ENCODE data around the gene PPP1R10.

PPP1R10 gene

GRCh38 chr6:30618270-30618797 is 1.3 kb upstream of the PPP1R10 start:
- no peak for DNase-seq

DNA sequence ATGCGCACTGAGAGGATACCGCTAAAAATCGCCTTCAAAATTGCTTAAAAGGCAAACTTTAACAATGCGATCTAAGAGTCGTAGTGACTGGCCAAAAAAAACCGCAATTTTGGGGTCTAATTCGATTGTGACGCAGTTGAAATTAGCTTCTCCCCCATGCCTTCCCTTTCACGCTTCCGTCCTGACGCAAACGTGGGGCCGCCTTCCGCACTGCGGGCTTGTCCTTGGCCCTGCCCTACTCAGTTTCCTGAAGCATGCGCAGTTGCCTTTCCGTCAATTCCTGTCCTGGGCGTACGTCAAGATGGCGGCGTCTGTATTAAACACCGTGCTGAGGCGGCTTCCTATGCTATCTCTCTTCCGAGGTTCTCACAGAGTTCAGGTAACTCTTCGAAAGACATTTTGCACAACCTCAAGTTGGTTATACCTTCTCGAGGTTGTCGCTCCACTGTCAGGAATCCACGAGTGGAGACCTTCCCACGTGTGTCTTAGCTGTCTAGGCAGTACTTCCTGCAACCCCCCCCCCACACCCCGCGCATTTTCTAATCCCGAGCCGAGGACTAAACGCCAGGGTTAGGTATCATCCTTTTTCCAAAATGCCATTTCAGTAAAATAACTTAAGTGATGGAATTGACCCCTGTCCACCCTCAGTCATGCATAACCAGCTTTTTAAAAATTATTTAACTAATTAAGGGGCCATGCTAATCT is 674 bp upstream of the PPP1R10 start, which contains the start of gene MRPS18B:
Gene MRPS18B, plus strand, starts transcription at position 276 of the 705 bp plus-strand sequence. Its CDS starts 26 bp downstream, at position 302.
- DNase-seq = peak; percentile 88 to 94 (median 90)

GRCh38 chr6:30615958-30616810 is 859 bp downstream of the PPP1R10 start:
- DNase-seq = peak in 1 of 4 experiments; percentile 25

DNA sequence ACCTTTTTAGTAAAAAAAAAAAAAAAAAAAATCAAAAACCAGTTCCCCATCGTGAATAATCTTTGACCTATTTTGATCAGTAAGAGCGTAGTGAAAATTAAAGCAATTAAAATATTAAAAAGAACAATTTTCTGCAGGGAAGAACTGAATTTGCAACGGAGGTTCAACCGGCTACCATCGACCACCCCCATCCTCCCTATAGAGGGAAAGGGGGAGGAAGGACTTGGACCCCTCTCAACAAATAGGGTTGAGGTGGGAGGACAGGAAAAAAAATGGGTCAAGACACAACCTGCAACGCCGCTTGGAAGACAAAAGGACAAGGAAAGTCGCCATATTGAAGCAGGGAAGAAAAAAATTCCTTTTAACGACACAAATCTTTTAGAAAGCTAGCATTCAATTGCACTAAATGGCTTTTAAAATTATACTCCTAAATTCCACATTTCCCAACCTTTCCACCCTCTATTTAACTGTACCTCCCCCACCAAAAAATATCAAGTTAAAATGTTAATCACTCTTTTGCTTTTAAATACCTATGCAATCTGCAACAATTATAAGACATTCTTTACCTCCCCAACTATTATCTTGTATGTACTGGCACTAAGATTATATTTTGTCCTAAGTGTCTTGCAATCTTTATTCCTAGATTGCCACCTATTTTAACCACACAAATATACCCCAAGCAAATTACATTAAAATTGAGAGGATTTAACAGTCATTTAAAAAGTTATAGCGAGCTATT is 1.7 kb downstream of the PPP1R10 start:
- DNase-seq = peak in 1 of 4 experiments; percentile 22

DNA sequence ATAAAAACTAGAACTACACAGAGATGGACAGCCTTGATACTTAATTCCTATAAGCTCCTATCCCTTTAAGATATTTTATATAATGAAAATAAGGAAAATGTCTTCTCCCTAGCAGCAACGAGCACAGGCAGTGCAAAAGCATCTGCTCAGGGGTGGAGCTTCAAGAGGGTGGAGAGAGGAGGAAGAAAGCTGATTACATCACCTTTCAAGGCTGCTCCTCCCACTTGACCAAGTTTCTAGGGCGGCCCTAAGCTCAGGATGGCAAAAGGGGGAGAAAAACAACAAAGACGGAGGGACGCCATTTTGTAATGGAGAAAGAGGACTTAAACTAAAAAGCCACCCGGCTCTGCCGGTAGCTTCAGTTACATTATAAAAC is 2.2 kb downstream of the PPP1R10 start:
- DNase-seq = peak in 3 of 4 experiments; percentile 41 to 65 (median 52)

DNA sequence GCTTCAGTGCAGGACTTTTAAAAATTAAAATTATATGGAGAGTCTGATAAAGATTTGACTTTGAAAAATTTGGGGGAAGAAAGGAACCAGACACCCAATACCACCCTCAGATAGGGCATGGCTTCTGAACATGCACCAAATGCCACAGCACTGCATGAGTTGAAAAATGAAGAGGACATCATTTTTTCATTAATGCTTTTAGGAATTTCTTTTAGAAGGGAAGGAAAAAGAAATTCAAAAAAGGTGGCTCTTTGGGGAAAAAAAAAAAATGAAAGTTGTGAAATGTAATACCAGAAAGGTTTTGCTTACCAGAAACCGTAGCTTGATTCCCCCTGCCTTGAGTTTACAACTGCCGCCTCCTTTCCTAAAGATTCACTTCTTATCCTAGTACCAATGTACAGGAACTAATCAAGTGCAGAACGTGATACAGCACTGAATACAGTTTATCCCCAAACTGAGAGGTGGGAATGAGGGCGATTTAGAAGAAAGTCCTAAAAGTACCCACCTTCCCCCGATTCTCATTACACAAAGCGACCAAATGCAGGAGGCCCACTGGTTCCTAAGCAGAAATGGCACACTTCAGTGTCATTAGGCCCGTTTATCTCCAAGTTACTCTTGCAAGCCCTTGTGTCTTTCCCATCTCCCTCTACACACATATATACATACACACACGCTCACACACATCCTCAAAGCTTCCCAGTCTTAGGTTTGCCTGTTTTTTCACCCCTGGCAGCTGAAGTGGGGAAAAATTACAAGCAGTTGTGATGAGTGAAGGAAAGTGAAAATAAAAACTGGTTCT is 2.8 kb downstream of the PPP1R10 start:
- no peak for DNase-seq

DNA sequence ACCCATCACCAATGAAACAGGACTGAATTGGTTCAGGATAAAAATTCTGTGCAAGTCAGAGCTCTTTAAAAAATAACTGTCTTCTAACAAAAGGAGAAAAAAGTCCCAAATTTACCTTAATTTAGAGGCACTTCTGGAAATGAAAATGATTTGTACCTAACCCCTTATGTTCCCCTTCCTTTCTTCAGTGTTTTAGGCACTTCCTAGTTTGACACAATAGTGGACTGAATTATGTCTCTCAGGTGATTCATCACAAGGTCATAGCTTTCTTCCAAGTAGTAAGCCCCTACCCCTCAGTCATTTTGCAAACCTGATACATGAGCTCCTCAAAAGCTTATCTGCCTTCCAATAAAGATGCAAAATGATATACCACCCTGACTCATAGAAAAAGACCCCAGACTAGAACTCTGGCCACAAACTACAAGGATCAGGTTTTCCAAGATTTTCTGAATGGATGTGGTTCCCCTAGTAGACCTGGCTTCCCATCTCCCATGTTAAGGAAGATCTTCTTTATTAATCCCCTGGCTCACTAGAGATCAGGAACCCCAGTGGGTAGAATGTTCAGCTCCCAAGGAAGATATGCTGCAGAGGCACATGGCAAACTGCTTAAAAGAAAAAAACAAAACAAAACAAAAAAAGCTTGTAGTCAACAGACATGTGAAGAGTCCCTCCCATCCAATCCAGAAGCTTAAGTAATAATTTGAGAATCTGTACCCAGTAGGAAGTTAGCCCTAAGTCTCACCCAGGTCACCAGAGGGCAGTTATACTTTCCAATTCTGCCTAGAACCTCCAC is 3.6 kb downstream of the PPP1R10 start:
- DNase-seq = no peak

DNA sequence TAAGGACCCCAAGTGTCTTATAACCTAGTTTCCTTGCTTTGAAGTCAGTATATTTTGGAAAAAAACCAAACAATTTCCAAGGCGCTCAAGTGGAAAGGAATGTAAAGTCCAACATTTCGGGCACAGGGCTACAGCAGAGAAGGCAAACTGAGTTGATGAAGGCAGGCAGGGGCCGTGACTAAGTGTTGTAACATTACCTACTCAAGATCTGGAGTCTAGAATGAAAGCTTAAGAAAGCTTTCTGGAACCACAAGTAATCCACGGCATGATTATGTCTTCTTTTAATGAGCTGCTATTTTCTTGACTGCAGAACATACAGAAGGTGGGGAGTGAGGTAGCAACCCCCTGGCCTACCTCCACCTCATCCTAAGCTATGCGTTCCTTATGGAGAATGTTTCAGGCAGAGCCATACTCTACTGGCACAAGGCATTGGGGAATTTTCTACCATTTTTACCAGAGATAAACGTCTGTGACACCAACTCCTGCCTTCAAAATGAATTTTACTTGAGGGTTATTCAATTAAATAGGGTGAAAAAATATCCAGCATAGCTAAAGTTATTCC is 4.3 kb downstream of the PPP1R10 start:
- DNase-seq = no peak

DNA sequence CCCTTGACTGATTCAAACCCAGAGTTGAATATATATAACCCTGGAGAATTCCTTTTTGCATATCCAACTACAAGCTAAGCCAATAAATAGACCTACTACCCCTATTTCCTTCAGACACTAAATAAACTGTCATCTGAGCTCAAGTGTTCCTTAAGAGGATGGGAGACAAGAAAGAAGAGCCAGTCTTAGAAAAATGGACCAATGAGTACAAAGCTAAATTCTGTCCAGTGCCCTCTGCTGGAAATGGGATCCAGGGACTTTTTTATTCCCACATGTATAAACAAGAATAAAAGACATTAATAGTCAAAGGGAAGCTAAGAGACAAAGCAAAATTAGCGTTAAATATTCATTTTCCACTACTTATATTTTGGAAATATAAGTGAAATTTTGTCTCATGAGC is 4.8 kb downstream of the PPP1R10 start:
- DNase-seq = no peak

GRCh38 chr6:30611856-30612194 is 5.2 kb downstream of the PPP1R10 start:
- no peak for DNase-seq

DNA sequence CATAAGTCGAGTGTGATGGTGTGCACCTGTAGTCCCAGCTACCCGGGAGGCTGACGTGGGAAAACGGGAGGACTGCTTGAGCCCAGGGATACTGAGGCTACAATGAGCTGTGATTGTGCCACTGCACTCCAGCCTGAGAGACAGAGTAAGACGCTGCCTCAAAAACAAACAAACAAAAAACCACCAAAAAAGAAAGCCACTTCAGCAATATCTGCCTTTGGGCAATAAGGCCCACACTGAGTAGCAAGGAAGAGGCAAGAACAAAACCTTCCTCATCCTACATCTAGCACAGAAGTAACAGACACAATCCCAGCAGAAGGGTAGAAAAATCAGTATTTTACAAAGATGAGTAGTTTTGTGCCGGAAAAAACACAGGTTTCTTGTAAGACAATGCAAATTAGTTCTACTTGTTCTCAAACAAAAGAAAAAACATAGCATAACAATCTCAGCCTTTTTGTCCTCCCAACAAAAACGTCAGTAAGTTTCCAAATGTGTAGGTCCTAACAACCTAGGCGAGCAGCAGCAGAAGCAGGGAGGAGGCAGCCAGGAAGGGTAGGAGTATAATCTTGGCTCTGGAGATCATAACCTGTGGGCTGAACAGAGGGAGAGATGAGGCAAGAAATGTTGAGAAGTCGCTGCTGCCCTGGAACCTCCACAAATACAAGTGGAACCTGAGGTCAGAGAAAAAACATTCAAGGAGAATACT is 5.7 kb downstream of the PPP1R10 start:
- no peak for DNase-seq

GRCh38 chr6:30610065-30610464 is 7.0 kb downstream of the PPP1R10 start:
- DNase-seq = no peak

GRCh38 chr6:30603961-30604360 is 13.1 kb downstream of the PPP1R10 start:
- DNase-seq = no peak

- DNase-seq = no peak
Observed at GRCh38 chr6:30601815-30602641, 15.0 kb downstream of the PPP1R10 start.

DNA sequence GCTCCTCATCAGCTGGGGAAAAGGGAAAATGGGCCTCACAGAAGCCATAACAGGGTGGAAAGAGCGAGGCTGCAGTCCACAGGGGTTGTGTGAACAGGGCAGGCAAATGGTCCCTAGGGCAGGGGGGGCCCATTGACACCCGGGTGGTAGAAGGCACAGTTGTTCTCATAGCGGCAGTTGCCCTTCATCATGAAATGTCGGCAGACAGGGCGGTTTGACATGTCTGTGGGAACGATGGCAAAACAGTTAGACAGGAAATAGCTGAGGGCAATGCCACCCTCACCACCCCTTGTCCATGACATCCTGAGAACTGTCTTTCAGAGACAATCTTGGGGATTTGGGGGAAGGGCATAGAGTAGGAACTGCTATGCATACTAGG is 15.6 kb downstream of the PPP1R10 start:
- DNase-seq = no peak

GRCh38 chr6:30600451-30600961 is 16.5 kb downstream of the PPP1R10 start:
- DNase-seq = no peak

- no peak for DNase-seq
Observed at GRCh38 chr6:30599625-30600324, 17.3 kb downstream of the PPP1R10 start.

DNA sequence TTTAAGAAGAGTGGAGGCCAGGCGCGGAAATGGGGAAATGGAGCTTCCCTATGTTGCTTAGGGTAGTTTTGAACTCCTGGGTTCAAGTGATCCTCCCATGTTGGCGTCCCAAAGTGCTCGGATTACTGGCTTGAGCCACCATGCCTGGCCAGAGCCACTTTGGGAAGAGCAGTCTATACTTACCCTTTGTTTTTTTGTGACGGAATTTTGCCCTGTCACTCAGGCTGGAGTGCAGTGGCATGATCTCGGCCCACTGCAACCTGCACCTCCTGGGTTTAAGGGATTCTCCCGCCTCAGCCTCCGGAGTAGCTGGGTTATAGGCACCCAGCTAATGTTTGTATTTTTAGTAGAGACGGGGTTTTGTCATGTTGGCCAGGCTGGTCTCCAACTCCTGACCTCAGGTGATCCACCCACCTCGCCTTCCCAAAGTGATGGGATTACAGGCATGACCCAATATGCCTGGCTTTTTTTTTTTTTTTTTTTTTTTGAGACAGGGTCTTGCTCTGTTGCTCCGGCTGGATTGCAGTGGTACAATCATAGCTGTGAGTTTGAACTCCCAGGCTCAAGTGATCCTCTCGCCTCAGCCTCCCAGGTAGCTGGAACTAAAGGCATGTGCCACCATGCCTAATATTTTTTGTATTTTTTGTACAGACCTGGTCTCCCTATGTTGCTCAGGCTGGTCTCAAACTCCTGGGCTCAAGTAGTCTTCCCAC is 18.0 kb downstream of the PPP1R10 start:
- no peak for DNase-seq
